M059J (cell line): ENCODE results near the gene SEMA6A. TPM values are rescaled to one million over a fixed set of nuclear protein-coding genes. Genes with fewer than 3 reads are reported as not detected.

ENCODE experiments used
- DNase-seq: peaks from one replicate; pipeline ENCODE4 v3.0.0-alpha.2; 2012; ENCODE audit warnings: low read depth
- total RNA-seq: library from RNA; depleted of rRNA; stranded (reverse); fragments of >200 nt; shearing (Covaris generic); gene quantifications from 2 replicates; pipeline ENCODE4 v1.2.3, GENCODE V29; 2014

Gene SEMA6A
- total RNA-seq, 1 experiment from 2014 or later: not detected

GRCh38 chr5:116494784-116495450, 79.7 kb downstream of the SEMA6A start:
- no peak for DNase-seq

GRCh38 chr5:116492776-116493175, 81.8 kb downstream of the SEMA6A start:
- DNase-seq: no peak

- peak; percentile 84 for DNase-seq
These were observed 82.5 kb downstream of the SEMA6A start for GRCh38 chr5:116492016-116492623.

GRCh38 chr5:116488356-116489041, 86.1 kb downstream of the SEMA6A start:
- DNase-seq: no peak

GRCh38 chr5:116487045-116487444, 87.6 kb downstream of the SEMA6A start:
- DNase-seq: no peak

GRCh38 chr5:116486588-116486987, 88.0 kb downstream of the SEMA6A start:
- DNase-seq: no peak

GRCh38 chr5:116484645-116485044, 90.0 kb downstream of the SEMA6A start:
- no peak for DNase-seq

GRCh38 chr5:116482394-116482793, 92.2 kb downstream of the SEMA6A start:
- peak; percentile 22 for DNase-seq

- DNase-seq: no peak
These were observed 93.6 kb downstream of the SEMA6A start for GRCh38 chr5:116480894-116481510.

- no peak for DNase-seq
These were observed 94.6 kb downstream of the SEMA6A start for GRCh38 chr5:116479776-116480675.

- no peak for DNase-seq
These were observed 96.1 kb downstream of the SEMA6A start for GRCh38 chr5:116478491-116478890.

- no peak for DNase-seq
These were observed 97.6 kb downstream of the SEMA6A start for GRCh38 chr5:116476897-116477537.

GRCh38 chr5:116475338-116475737, 99.3 kb downstream of the SEMA6A start:
- no peak for DNase-seq

GRCh38 chr5:116473706-116474105, 100.9 kb downstream of the SEMA6A start:
- DNase-seq: no peak

- no peak for DNase-seq
These were observed 102.3 kb downstream of the SEMA6A start for GRCh38 chr5:116472274-116472673.

GRCh38 chr5:116469631-116470030, 105.0 kb downstream of the SEMA6A start:
- no peak for DNase-seq

- DNase-seq: no peak
These were observed 106.0 kb downstream of the SEMA6A start for GRCh38 chr5:116468583-116468982.

- DNase-seq: no peak
These were observed 107.2 kb downstream of the SEMA6A start for GRCh38 chr5:116467465-116467843.

- DNase-seq: no peak
These were observed 107.7 kb downstream of the SEMA6A start for GRCh38 chr5:116466727-116467464.

- DNase-seq: no peak
These were observed 109.2 kb downstream of the SEMA6A start for GRCh38 chr5:116465411-116465810.
